Testis (tissue), 2 donors: ENCODE results near the gene C19orf47.

Experiments used
- CTCF ChIP-seq, 3 experiments: fragments of 450-650 bp in 2 of 3; fragments of 200-600 bp in 1 of 3; sonication (generic) in 1 of 3; IDR thresholded peaks; one replicate each; pipeline ENCODE4 v1.5.1; 2016 to 2019; ENCODE audit warnings: antibody characterized with exemption in 3 of 3, mild to moderate bottlenecking in 2 of 3, moderate library complexity in 1 of 3
- POLR2A ChIP-seq: fragments of 450-650 bp; IDR thresholded peaks from one replicate; pipeline ENCODE4 v1.6.1; 2017; ENCODE audit warnings: antibody characterized with exemption, mild to moderate bottlenecking, moderate library complexity

- no peak for TF ChIP-seq CTCF (IDR thresholded peaks at IDR 0.05)
- no peak for TF ChIP-seq POLR2A
These were observed 33.1 kb upstream of the C19orf47 start for GRCh38 chr19:40381321-40381720.
